GM23338 (cell line): Measurements from ENCODE around the gene UPF1.

Source experiments
- CREB1 ChIP-seq: fragments of 250-450 bp; sonication (Bioruptor Pico); IDR thresholded peaks from 2 replicates; pipeline ENCODE4 v1.5.0; 2020; ENCODE audit warnings: low read depth, mild to moderate bottlenecking, moderate library complexity
- CTCF ChIP-seq, 2 experiments: fragments of 200-600 bp in 1 of 2; sonication (generic) in 1 of 2; conservative IDR thresholded peaks; 2 replicates each; pipeline versions ENCODE4 v1.5.1 to v1.6.1; 2016 to 2017; ENCODE audit warnings: antibody characterized with exemption in 2 of 2, low read depth in 2 of 2, mild to moderate bottlenecking in 2 of 2, moderate library complexity in 1 of 2
- EZH2 ChIP-seq: fragments of 200-600 bp; sonication (generic); IDR thresholded peaks from one replicate; pipeline ENCODE4 v1.8.0; 2017; ENCODE audit warnings: antibody characterized with exemption, mild to moderate bottlenecking, low read depth; ENCODE audit not compliant: unreplicated experiment
- EZH2phosphoT487 ChIP-seq: fragments of 200-600 bp; sonication (generic); IDR thresholded peaks from one replicate; pipeline ENCODE4 v1.8.1; 2018; ENCODE audit warnings: antibody characterized with exemption; ENCODE audit not compliant: unreplicated experiment
- POLR2AphosphoS5 ChIP-seq: IDR thresholded peaks from 2 replicates; pipeline ENCODE4 v1.6.1; 2016; ENCODE audit warnings: antibody characterized with exemption, low read depth
- REST ChIP-seq: IDR thresholded peaks from one replicate; pipeline ENCODE4 v1.6.1; 2018; ENCODE audit warnings: antibody characterized with exemption; ENCODE audit not compliant: unreplicated experiment
- STAT1 ChIP-seq: IDR thresholded peaks from one replicate; pipeline ENCODE4 v1.6.1; 2016; ENCODE audit warnings: antibody characterized with exemption; ENCODE audit not compliant: unreplicated experiment

GRCh38 chr19:18817574-18817973 lies 14.2 kb upstream of the UPF1 start:
- TF ChIP-seq EZH2 (no peak), CTCF (conservative IDR thresholded peaks at IDR 0.05; ENCODE audit: low read depth in 2 of 2) (no peak), REST (no peak), POLR2AphosphoS5 (no peak), EZH2phosphoT487 (no peak), CREB1 (CRISPR knock-in tag) (no peak), STAT1 (no peak)
